Measurements from ENCODE around the gene AADAT. TPM values are rescaled to one million over a fixed set of nuclear protein-coding genes. Genes with fewer than 3 reads are reported as not detected.
A peak's percentile ranks its signal among the peaks of the same experiment; 100 is the strongest.

The AADAT gene
- total and polyA plus RNA-seq, 4 donors = 3.8 to 16.1 (median 12.4) TPM

GRCh38 chr4:170090352-170091052, 746 bp upstream of the AADAT start:
- Histone ChIP-seq H3K27me3 (ENCODE audit: control insufficient read depth in 4 of 4, insufficient read depth in 4 of 4, low read length in 3 of 4) (no peaks in the 10 kb centered on the region), H3K4me1 (ENCODE audit: control insufficient read depth in 4 of 4, insufficient read depth in 4 of 4, low read length in 3 of 4) (peaks cover 1 to 26% (median 16%) of the 10 kb centered on the region in 4 donors), H3K4me3 (ENCODE audit: low read depth in 1 of 3, low read length in 3 of 3) (peak overlapping the region; percentile 32 to 76 (median 44)), H3K27ac (ENCODE audit: low read depth in 1 of 2, low read length in 2 of 2) (no peak overlapping the region), H3K9ac (ENCODE audit: low read depth in 1 of 2, low read length in 2 of 2) (no peak overlapping the region), H3K9me3 (ENCODE audit: control insufficient read depth in 4 of 4, low read length in 3 of 4) (no peaks in the 10 kb centered on the region), H3K36me3 (ENCODE audit: control insufficient read depth in 4 of 4, insufficient read depth in 3 of 4, low read depth in 1 of 4, low read length in 3 of 4) (peaks cover 0 to 5% (median 1%) of the 10 kb centered on the region in 4 donors)
- 15% methylated on average over 9 of the region's 9 CpGs for WGBS
- TF ChIP-seq SP1 (IDR thresholded peaks at IDR 0.05) (no peak), CTCF (IDR thresholded peaks at IDR 0.05; ENCODE audit: low read depth, low read length, missing input control) (no peak), FOXA2 (IDR thresholded peaks at IDR 0.05) (no peak)
- DNase-seq (ENCODE audit: low spot score) = no peak

GRCh38 chr4:170089274-170089667, 485 bp downstream of the AADAT start:
- no peaks in the 10 kb centered on the region for H3K27me3 ChIP-seq (ENCODE audit: control insufficient read depth in 4 of 4, insufficient read depth in 4 of 4, low read length in 3 of 4)
- H3K4me3 ChIP-seq (ENCODE audit: low read depth in 1 of 3, low read length in 3 of 3) = peak overlapping the region; percentile 76 to 82 (median 77)
- DNase-seq (ENCODE audit: low spot score) = peak; percentile 44
- peak overlapping the region; percentile 17 to 42 for H3K9ac ChIP-seq (ENCODE audit: low read depth in 1 of 2, low read length in 2 of 2)
- H3K4me1 ChIP-seq (ENCODE audit: control insufficient read depth in 4 of 4, insufficient read depth in 4 of 4, low read length in 3 of 4) = peaks cover 1 to 26% (median 16%) of the 10 kb centered on the region in 4 donors
- H3K9me3 ChIP-seq (ENCODE audit: control insufficient read depth in 4 of 4, low read length in 3 of 4) = no peaks in the 10 kb centered on the region
- no peak for TF ChIP-seq ATF3 (IDR thresholded peaks at IDR 0.05)
- no peak for TF ChIP-seq EGR1 (IDR thresholded peaks at IDR 0.05; ENCODE audit: low read depth in 2 of 2)
- no peak for TF ChIP-seq MAX (IDR thresholded peaks at IDR 0.05)
- no peak for TF ChIP-seq CTCF (IDR thresholded peaks at IDR 0.05; ENCODE audit: low read depth, low read length, missing input control)
- no peak for TF ChIP-seq RXRA (IDR thresholded peaks at IDR 0.05)
- TF ChIP-seq NR2F2 (IDR thresholded peaks at IDR 0.05) = no peak
- no peak for TF ChIP-seq REST (IDR thresholded peaks at IDR 0.05)
- no peak for TF ChIP-seq GABPA (IDR thresholded peaks at IDR 0.05 in 1 of 2, conservative IDR thresholded peaks at IDR 0.05 in 1 of 2)
- no peak for TF ChIP-seq HNF4A (conservative IDR thresholded peaks at IDR 0.05)
- no peak for TF ChIP-seq RAD21 (IDR thresholded peaks at IDR 0.05)
- no peak for TF ChIP-seq ZBTB33 (IDR thresholded peaks at IDR 0.05)
- no peak for TF ChIP-seq SP1 (IDR thresholded peaks at IDR 0.05)
- TF ChIP-seq TAF1 (conservative IDR thresholded peaks at IDR 0.05) = no peak
- no peak for TF ChIP-seq YY1 (IDR thresholded peaks at IDR 0.05)
- no peak for TF ChIP-seq HNF4G (IDR thresholded peaks at IDR 0.05)
- TF ChIP-seq FOXA2 (IDR thresholded peaks at IDR 0.05) = no peak
- TF ChIP-seq FOXA1 (IDR thresholded peaks at IDR 0.05) = no peak
- no peak for TF ChIP-seq JUND (IDR thresholded peaks at IDR 0.05)
- WGBS = under 1% methylated on average over 18 of the region's 18 CpGs
- peak overlapping the region; percentile 68 to 89 for H3K27ac ChIP-seq (ENCODE audit: low read depth in 1 of 2, low read length in 2 of 2)
- peaks cover 0 to 9% (median 4%) of the 10 kb centered on the region in 4 donors for H3K36me3 ChIP-seq (ENCODE audit: control insufficient read depth in 4 of 4, insufficient read depth in 3 of 4, low read depth in 1 of 4, low read length in 3 of 4)

Data from liver (tissue), 9 donors.